ENCODE results near the gene SEPSECS. TPM values are rescaled to one million over a fixed set of nuclear protein-coding genes. Genes with fewer than 3 reads are reported as not detected.

SEPSECS gene
- total RNA-seq, 1 experiment from 2014 or later = 4.2 TPM

GRCh38 chr4:25095837-25096236 is 64.4 kb downstream of the SEPSECS start:
- Histone ChIP-seq H2BK12ac (ENCODE audit: insufficient read length, low read depth, low read length) (no peak overlapping the region), H3K18ac (ENCODE audit: insufficient read length, low read depth, low read length) (no peak overlapping the region), H4K20me1 (ENCODE audit: control insufficient read depth, insufficient read depth, insufficient read length) (no peaks in the 10 kb centered on the region), H3K14ac (ENCODE audit: insufficient read depth, low read length) (no peak overlapping the region), H4K91ac (ENCODE audit: insufficient read length, low read depth, low read length) (no peak overlapping the region), H2BK120ac (ENCODE audit: low read depth, low read length, poor library complexity, severe bottlenecking) (no peak overlapping the region), H4K8ac (replicated peaks; ENCODE audit: insufficient read length, low read depth, low read length) (no peak overlapping the region), H3K79me2 (ENCODE audit: insufficient read depth, low read length) (no peaks in the 10 kb centered on the region), H3K4ac (ENCODE audit: low read depth, low read length) (no peak overlapping the region), H3K9ac (ENCODE audit: extremely low read depth, insufficient read length, low read length) (no peak overlapping the region), H3K79me1 (ENCODE audit: insufficient read depth, low read depth, low read length, poor library complexity, severe bottlenecking) (no peaks in the 10 kb centered on the region), H2AFZ (ENCODE audit: low read length) (no peak overlapping the region), H3K27ac (ENCODE audit: insufficient read length, low read depth, low read length) (no peak overlapping the region), H2BK5ac (ENCODE audit: insufficient read length, low read length) (no peak overlapping the region), H3T11ph (ENCODE audit: low read length) (no peak overlapping the region), H2BK15ac (ENCODE audit: low read depth, low read length) (no peak overlapping the region), H3K56ac (ENCODE audit: insufficient read length, low read depth, low read length) (no peak overlapping the region), H3K4me1 (ENCODE audit: insufficient read depth, low read length) (no peaks in the 10 kb centered on the region), H2AK5ac (ENCODE audit: insufficient read length, low read length) (no peak overlapping the region), H3K23me2 (ENCODE audit: insufficient read length, low read depth, low read length, poor library complexity, severe bottlenecking) (no peaks in the 10 kb centered on the region), H2BK20ac (ENCODE audit: low read depth, low read length, poor library complexity, severe bottlenecking) (no peak overlapping the region), H3K9me3 (ENCODE audit: control insufficient read depth, low read depth, low read length) (peaks cover 9% of the 10 kb centered on the region), H3K23ac (ENCODE audit: insufficient read length, low read depth, low read length) (no peak overlapping the region), H4K5ac (ENCODE audit: insufficient read length, low read depth, low read length) (no peak overlapping the region), H3K4me2 (ENCODE audit: insufficient read depth, insufficient read length, low read length) (no peak overlapping the region), H3K27me3 (ENCODE audit: insufficient read depth, low read length) (no peaks in the 10 kb centered on the region)
- Mint-ChIP-seq H3K4me3 (no peak overlapping the region), H3K36me3 (ENCODE audit: insufficient read depth in 1 of 3, low read depth in 3 of 3) (peaks cover 0 to 18% (median 15%) of the 10 kb centered on the region in 3 experiments; a peak in 6 of 7 replicates), H3K4me1 (peaks cover 7 to 19% of the 10 kb centered on the region in 2 experiments), H3K27ac (no peak overlapping the region), H3K27me3 (ENCODE audit: low read depth) (peaks cover 2% of the 10 kb centered on the region), H3K9me3 (peaks cover 14 to 18% of the 10 kb centered on the region in 2 experiments)
- no peak for TF ChIP-seq CTCF (conservative IDR thresholded peaks at IDR 0.05)
- no peak for DNase-seq
- no CpG with 5 or more reads among the region's 24 CpGs for WGBS (ENCODE audit: extremely low coverage, insufficient read length, low lambda C conversion rate)
